Non-pigmented ciliary epithelial cell (primary cell): ENCODE data around the gene DNASE1.
"Not testable (repeated sequence)": the region's sequence is repeated elsewhere in the genome, so short reads cannot be mapped to it uniquely, and the experiment has no call there.

Experiments
- DNase-seq: peaks from one replicate; pipeline ENCODE4 v3.0.0-alpha.2; 2010; ENCODE audit warnings: low read depth

Gene DNASE1

GRCh38 chr16:3654249-3654991 is at the start of gene DNASE1:
TSS of gene DNASE1 (plus strand) at chr16:3654691. CDS start at chr16:3655374, 683 bp downstream.
- peak; percentile 22 for DNase-seq

- DNase-seq = no peak
These were observed 48.0 kb upstream of the DNASE1 start for GRCh38 chr16:3606441-3606840.

GRCh38 chr16:3607161-3607560 is 47.3 kb upstream of the DNASE1 start:
- no peak for DNase-seq

- DNase-seq = no peak
These were observed 46.9 kb upstream of the DNASE1 start for GRCh38 chr16:3607634-3608033.

- DNase-seq = no peak
These were observed 46.4 kb upstream of the DNASE1 start for GRCh38 chr16:3608069-3608468.

- not testable (repeated sequence) for DNase-seq
These were observed 45.5 kb upstream of the DNASE1 start for GRCh38 chr16:3608976-3609375.

GRCh38 chr16:3609895-3610697 is 44.4 kb upstream of the DNASE1 start:
- no peak for DNase-seq

GRCh38 chr16:3610698-3611145 is 43.8 kb upstream of the DNASE1 start:
- no peak for DNase-seq

- peak; percentile 32 for DNase-seq
These were observed 43.1 kb upstream of the DNASE1 start, which contains the start of gene SLX4 for GRCh38 chr16:3611146-3611975. TSS of gene SLX4 (minus strand) at chr16:3611606. CDS start at chr16:3608964, 2,642 bp downstream.

- no peak for DNase-seq
These were observed 41.7 kb upstream of the DNASE1 start for GRCh38 chr16:3612510-3613466.

GRCh38 chr16:3618769-3619141 is 35.7 kb upstream of the DNASE1 start:
- no peak for DNase-seq

- DNase-seq = no peak
These were observed 30.8 kb upstream of the DNASE1 start for GRCh38 chr16:3623642-3624041.

GRCh38 chr16:3625331-3625730 is 29.2 kb upstream of the DNASE1 start:
- no peak for DNase-seq

GRCh38 chr16:3625911-3626732 is 28.4 kb upstream of the DNASE1 start:
- DNase-seq = no peak

GRCh38 chr16:3637371-3637923 is 17.0 kb upstream of the DNASE1 start:
- no peak for DNase-seq

GRCh38 chr16:3638916-3639644 is 15.4 kb upstream of the DNASE1 start:
- DNase-seq = no peak

GRCh38 chr16:3640207-3640606 is 14.3 kb upstream of the DNASE1 start:
- no peak for DNase-seq

- no peak for DNase-seq
These were observed 13.6 kb upstream of the DNASE1 start for GRCh38 chr16:3640632-3641501.
